DMS79 treated with DMSO at 0.1 percent for 48 hours (cell line): ENCODE measurements around the gene GRHL1.
"Not testable (repeated sequence)": the region's sequence is repeated elsewhere in the genome, so short reads cannot be mapped to it uniquely, and the experiment has no call there.

ENCODE experiments used
- DNase-seq: peaks from one replicate; lab custom pipeline; 2025; lab: John Stamatoyannopoulos, UW

Gene GRHL1

GRCh38 chr2:10009811-10010781, 58.6 kb downstream of the GRHL1 start:
- DNase-seq: peak; percentile 7

GRCh38 chr2:10010861-10011605, 59.5 kb downstream of the GRHL1 start:
- DNase-seq: not testable (repeated sequence)

- DNase-seq: not testable (repeated sequence)
Measured at GRCh38 chr2:10011606-10012325, 60.3 kb downstream of the GRHL1 start.

GRCh38 chr2:10012366-10012962, 61.0 kb downstream of the GRHL1 start:
- DNase-seq: not testable (repeated sequence)

GRCh38 chr2:10012963-10013461, 61.5 kb downstream of the GRHL1 start:
- DNase-seq: no peak

GRCh38 chr2:10013651-10014417, 62.3 kb downstream of the GRHL1 start:
- not testable (repeated sequence) for DNase-seq

- no peak for DNase-seq
Measured at GRCh38 chr2:10014418-10015190, 63.1 kb downstream of the GRHL1 start.

- DNase-seq: not testable (repeated sequence)
Measured at GRCh38 chr2:10015376-10015989, 64.0 kb downstream of the GRHL1 start.

- DNase-seq: no peak
Measured at GRCh38 chr2:10016001-10016801, 64.7 kb downstream of the GRHL1 start.

GRCh38 chr2:10016802-10017258, 65.3 kb downstream of the GRHL1 start:
- no peak for DNase-seq

GRCh38 chr2:10017313-10017941, 65.9 kb downstream of the GRHL1 start:
- DNase-seq: no peak

GRCh38 chr2:10019174-10019573, 67.7 kb downstream of the GRHL1 start:
- no peak for DNase-seq

- no peak for DNase-seq
Measured at GRCh38 chr2:10019602-10020400, 68.3 kb downstream of the GRHL1 start.

- DNase-seq: no peak
Measured at GRCh38 chr2:10022041-10022421, 70.5 kb downstream of the GRHL1 start.

GRCh38 chr2:10022445-10022844, 71.0 kb downstream of the GRHL1 start:
- DNase-seq: no peak

GRCh38 chr2:10022966-10023662, 71.6 kb downstream of the GRHL1 start:
- DNase-seq: no peak
